ENCODE measurements around the gene SAP130.
"Not testable (repeated sequence)": the region's sequence is repeated elsewhere in the genome, so short reads cannot be mapped to it uniquely, and the experiment has no call there.

Gene SAP130

DNA sequence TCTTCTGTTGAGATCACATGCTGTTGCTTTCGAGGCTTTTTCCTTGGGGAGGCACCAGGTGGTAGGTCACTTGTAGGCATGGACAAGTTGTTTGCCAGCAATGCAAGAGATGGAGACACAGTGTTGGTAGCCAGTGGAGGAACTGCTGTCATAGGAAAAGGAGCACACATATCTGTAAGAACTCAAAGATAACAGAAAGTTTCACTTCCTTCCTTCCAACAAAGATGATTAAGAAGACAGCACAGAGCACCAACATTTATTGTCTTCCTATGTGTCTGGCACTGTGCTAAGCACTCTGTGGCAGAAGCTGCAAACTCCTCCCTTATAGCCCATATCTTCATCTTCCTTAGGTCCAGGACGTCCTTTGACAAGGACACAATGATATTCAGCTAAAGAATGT is 77.6 kb downstream of the SAP130 start:
- peak in 1 of 5 experiments; percentile 10 for DNase-seq

- DNase-seq = no peak
Measured at GRCh38 chr2:127945281-127945680, 82.6 kb downstream of the SAP130 start.

- DNase-seq = no peak
Measured at GRCh38 chr2:127943186-127943585, 84.7 kb downstream of the SAP130 start.

GRCh38 chr2:127942002-127942401 is 85.9 kb downstream of the SAP130 start:
- DNase-seq = no peak

DNA sequence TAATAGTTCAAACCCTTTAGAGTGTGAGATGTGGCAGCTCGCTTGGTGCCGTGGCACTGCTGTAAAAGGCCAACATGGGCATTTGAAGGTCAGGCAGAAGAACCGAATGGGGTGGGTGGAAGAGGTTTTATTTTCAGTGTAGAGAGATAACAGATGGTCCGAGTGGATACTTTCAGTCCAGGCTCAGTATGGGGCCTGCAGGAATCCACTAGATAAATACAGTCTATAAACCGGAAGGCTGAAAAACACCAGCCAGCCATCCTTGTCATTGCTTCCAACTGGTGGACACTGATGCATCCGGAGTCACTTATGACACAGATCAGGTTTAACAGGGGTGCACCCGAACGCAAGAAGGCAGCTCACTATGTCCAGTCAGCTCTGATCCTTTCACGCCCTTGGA is 86.4 kb downstream of the SAP130 start:
- no peak for DNase-seq

GRCh38 chr2:127940641-127941040 is 87.2 kb downstream of the SAP130 start:
- no peak for DNase-seq

DNA sequence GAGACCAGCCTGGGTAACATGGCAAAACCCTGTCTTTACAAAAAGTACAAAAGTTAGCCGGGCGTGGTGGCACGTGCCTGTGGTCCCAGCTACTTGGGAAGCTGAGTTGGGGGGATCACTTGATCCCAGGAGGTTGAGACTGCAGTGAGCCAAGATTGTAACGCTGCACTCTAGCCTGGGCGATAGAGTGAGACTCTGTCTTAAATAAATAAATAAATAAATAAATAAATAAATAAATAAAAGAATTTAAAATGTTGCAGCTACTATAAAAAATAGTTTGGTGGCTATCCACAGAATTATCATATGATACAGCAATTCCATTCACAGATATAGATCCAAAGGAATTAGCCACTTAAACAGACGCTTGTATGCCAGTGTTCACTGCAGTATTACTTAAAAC is 92.5 kb downstream of the SAP130 start:
- DNase-seq = no peak

DNA sequence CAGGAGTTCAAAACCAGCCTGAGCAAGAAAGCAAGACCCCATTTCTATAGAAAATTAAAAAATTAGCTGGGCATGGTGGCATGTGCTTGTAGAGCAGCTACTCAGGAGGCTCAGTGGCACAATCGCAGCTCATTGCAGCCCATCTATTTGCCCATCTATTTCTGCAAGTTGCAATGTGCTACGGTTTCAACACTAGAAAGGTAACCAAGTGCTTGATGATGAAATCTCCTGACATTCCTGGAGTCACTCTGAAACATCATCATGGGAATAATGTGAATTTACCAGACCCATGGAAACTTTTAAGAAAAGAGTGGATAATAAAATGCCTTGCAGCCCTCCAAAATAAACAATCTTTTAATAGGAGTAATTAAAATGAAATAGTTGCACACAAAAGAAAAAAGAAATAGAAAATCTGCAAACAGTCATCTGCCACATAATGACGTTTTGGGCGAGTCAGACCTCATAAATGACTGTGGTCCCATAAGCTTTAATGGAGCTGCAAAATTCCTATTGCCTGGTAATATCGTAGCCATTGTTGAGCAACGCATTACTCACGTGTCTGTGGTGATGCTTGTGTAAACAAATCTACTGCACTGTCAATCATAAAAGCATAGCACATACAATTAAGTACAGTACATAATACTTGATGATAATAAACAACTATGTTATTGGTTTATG is 95.5 kb downstream of the SAP130 start:
- DNase-seq = no peak

GRCh38 chr2:127929449-127929848 is 98.4 kb downstream of the SAP130 start:
- DNase-seq = no peak

DNA sequence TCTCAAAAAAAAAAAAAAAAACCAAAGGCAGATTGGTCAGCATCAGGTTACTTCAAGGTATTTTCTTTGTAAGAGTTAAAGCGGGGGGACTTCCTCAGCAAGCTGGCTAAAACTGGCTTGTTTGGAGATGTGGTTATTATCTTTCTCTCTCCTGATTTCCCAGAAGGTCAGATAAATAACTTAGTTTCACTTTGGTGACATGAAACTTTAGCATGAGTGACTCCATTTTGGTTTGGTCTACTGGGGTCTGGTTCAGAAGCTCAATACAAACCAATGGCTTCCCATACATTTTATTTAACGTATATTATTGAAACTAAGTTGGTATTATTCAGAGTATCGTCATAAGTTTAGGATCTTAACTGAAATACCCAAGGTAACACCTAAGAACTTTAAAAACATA is 100.5 kb downstream of the SAP130 start:
- DNase-seq = no peak

GRCh38 chr2:127917916-127918315 is 109.9 kb downstream of the SAP130 start:
- no peak for DNase-seq

GRCh38 chr2:127913808-127914457 is 113.9 kb downstream of the SAP130 start:
- DNase-seq = no peak

- DNase-seq = no peak
Measured at GRCh38 chr2:127911737-127912136, 116.1 kb downstream of the SAP130 start.

DNA sequence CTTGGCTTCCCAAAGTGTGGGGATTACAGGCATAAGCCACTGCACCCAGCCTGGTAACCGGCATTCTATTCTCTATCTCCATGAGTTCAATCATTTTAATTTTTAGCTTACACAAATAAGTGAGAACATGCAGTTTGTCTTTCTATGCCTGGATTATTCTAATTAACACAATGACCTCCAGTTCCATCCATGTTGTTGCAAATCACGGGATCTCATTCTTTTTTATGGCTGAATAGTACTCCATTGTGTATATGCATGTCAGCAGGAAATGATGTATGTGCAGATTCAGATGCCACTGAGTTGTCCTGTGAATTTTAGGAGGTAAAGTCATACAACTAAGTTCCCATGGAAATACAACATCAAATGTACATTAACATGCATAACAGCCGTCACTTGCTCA is 117.4 kb downstream of the SAP130 start:
- DNase-seq = no peak

DNA sequence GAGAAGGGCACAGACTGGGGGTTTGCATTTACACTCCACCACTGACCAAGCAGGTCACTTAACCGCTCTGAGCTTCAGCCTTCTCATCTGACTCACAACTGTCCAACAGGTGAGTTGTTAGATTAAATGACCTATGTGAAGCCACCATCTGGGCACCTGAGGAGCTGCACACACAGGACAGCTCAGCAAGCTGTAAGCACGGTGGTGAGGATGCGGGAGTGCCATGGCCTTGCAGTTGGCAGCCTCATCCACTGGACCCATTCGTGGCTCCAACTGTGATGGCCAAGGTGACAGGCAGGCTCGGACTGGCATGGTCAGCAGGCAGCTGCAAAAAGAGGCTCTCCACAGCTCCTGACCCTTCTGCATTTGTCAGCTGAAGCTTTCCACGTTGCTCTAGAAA is 118.8 kb downstream of the SAP130 start:
- no peak for DNase-seq

GRCh38 chr2:127907733-127908400 is 120.0 kb downstream of the SAP130 start:
- not testable (repeated sequence) for DNase-seq

DNA sequence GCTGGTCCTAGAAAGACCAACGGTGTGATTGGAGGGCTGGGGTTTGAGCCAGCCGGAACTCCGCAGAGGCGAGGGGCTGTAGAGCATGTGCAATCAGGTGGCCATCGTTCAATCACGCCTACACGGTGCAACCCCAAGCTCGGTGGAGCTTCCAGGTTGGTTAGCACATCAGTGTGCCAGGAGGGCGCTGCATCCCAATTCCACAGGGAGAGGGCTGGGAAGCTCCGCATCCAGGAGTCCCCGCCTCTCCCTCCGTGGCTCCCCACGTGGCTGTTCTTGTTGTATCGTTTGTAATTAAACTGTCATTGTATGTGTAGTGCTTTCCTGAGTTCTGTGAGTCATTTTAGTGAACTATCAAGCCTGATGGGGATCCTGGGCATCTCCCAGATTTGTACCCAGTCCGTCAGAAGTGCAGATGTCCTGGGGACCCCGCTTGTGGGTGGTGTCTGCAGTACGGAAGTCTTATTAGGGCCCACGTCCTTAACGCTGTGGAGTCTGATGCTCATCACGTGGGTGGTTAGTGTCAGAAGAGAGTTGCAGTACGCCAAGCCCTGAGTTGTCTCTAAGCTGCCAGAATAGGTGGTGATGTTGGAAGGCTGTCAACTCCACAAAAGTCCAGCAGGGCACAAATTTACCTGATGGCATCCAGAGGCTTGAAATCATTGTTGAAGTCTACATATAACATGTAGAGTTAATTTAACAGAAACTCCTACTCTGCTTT is 121.5 kb downstream of the SAP130 start:
- DNase-seq = no peak

DNA sequence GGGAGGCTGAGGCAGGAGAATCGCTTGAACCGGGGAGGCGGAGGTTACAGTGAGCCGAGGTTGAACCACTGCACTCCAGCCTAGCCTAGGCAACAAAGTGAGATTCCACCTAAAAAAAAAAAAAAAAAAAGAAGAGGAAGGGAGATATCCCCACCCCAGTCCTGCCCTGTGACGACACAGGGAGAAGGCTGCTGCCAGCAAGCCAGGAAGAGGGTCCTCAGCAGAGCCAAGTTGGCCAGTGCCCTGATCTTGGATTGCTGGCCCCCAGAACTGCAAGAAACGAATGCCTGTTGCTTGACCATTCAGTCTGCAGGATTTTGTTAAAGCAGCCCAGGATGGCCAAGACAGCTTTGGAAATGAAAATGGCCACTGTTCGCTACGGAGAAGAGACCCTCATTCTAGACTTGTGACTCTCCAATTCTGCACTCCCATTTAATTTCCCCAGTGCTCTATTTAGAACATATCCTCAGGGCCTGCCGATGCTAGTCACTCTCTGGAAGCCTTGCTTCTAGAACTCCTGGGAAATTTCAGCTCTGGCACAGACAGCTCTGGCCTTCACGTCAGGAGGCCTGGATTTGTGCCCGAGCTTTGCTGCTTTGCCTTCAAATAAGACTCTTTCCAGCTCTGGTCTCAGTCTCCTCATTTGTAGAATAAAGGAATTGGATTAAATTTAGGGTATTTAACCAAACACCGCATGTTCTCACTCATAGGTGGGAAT is 126.4 kb downstream of the SAP130 start:
- no peak for DNase-seq

DNA sequence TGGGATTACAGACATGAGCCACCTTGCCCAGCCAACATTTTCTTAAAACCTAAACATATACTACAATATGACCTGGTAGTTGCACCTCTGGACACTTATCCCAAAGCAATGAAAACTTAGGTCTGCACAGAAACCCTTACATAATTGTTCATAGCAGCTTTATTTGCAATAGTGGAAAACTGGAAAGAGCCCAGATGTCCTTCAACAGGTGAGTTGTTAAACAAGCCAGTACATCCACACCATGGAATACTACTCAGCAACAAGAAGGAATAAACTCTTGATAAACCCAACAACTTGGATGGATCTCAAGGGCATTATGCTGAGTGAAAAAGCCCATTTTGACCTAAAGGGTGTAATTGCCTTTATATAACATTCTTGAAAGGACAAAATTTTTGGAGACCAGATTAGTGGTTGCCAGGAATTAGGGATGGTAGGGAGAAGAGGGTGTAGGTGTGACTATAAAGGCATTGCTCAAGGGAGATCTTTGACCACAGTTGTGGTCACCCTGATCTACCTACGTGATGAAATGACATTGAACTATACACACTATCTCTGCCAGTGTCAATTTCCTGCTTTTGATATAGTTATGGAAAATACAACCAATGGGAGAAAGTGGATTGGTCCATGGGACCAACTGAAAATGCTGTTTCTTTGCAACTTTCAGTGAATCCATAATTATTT is 130.2 kb downstream of the SAP130 start:
- no peak for DNase-seq

- DNase-seq = no peak
Measured at GRCh38 chr2:127893494-127893893, 134.4 kb downstream of the SAP130 start.

GRCh38 chr2:127893033-127893432 is 134.8 kb downstream of the SAP130 start:
- no peak for DNase-seq

- no peak for DNase-seq
Measured at GRCh38 chr2:127891811-127892210, 136.0 kb downstream of the SAP130 start.

All from T-helper 2 cell (primary cell).